ENCODE results near the gene ZNF2.

DNA sequence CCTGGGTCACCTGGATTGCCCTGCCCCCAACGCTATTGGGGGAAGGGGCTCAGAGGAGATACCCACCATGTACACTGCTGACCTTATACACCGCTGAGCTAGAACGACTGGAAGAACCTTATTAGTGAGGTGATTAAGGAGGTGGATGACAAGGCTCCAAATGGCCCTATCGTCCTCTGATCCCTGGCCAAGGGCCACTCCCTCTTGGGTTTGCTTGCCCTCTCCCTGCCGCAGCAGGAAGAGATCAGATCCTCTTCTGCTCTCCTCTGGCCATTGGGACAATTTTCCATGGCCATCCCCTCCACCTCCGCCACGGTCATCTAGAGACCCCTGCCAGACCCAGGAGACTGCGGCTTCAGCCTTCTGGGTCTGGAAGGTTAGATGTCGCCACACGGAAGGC is 7.2 kb upstream of the ZNF2 start:
- no peak for TF ChIP-seq EZH2phosphoT487 (IDR thresholded peaks at IDR 0.05; ENCODE audit: insufficient read depth, low read depth)
- TF ChIP-seq EZH2 (IDR thresholded peaks at IDR 0.05; ENCODE audit: insufficient read depth, poor library complexity, severe bottlenecking): no peak

All from GM23248 (cell line).